CD4-positive, alpha-beta T cell treated with Interleukin-17A for 4 hours (primary cell): ENCODE measurements around the gene DNM3.

Source experiments
- DNase-seq: peaks from one replicate; pipeline ENCODE4 v3.0.0-alpha.2; 2020; ENCODE audit warnings: mixed read lengths

Gene DNM3

GRCh38 chr1:171819946-171820345, 21.4 kb upstream of the DNM3 start:
- no peak for DNase-seq

GRCh38 chr1:171826973-171827372, 14.3 kb upstream of the DNM3 start:
- DNase-seq: no peak

- no peak for DNase-seq
Measured at GRCh38 chr1:171828794-171829193, 12.5 kb upstream of the DNM3 start.

- DNase-seq: no peak
Measured at GRCh38 chr1:171833091-171833825, 8.0 kb upstream of the DNM3 start.

GRCh38 chr1:171834821-171835220, 6.5 kb upstream of the DNM3 start:
- DNase-seq: no peak

- DNase-seq: no peak
Measured at GRCh38 chr1:171835891-171836290, 5.4 kb upstream of the DNM3 start.

GRCh38 chr1:171841931-171842761, 848 bp downstream of the DNM3 start:
- DNase-seq: peak; percentile 37

GRCh38 chr1:171844381-171844780, 3.1 kb downstream of the DNM3 start:
- no peak for DNase-seq

GRCh38 chr1:171845998-171846397, 4.7 kb downstream of the DNM3 start:
- no peak for DNase-seq

GRCh38 chr1:171849245-171849898, 8.1 kb downstream of the DNM3 start:
- no peak for DNase-seq

- DNase-seq: no peak
Measured at GRCh38 chr1:171850651-171851350, 9.5 kb downstream of the DNM3 start.

GRCh38 chr1:171852272-171852671, 11.0 kb downstream of the DNM3 start:
- DNase-seq: no peak

GRCh38 chr1:171855381-171855780, 14.1 kb downstream of the DNM3 start:
- no peak for DNase-seq

- no peak for DNase-seq
Measured at GRCh38 chr1:171858696-171859095, 17.4 kb downstream of the DNM3 start.

GRCh38 chr1:171860696-171861095, 19.4 kb downstream of the DNM3 start:
- DNase-seq: no peak

GRCh38 chr1:171863531-171863930, 22.2 kb downstream of the DNM3 start:
- DNase-seq: no peak

GRCh38 chr1:171864308-171864707, 23.0 kb downstream of the DNM3 start:
- DNase-seq: no peak

GRCh38 chr1:171865106-171865505, 23.8 kb downstream of the DNM3 start:
- DNase-seq: no peak

GRCh38 chr1:171867236-171867635, 25.9 kb downstream of the DNM3 start:
- no peak for DNase-seq

- no peak for DNase-seq
Measured at GRCh38 chr1:171868217-171868803, 27.0 kb downstream of the DNM3 start.

GRCh38 chr1:171869097-171869496, 27.8 kb downstream of the DNM3 start:
- no peak for DNase-seq

- no peak for DNase-seq
Measured at GRCh38 chr1:171871848-171872247, 30.6 kb downstream of the DNM3 start.

- no peak for DNase-seq
Measured at GRCh38 chr1:171872430-171872829, 31.1 kb downstream of the DNM3 start.
